ENCODE data around the gene SERPINB1.
"Not testable (repeated sequence)": the region's sequence is repeated elsewhere in the genome, so short reads cannot be mapped to it uniquely, and the experiment has no call there.

SERPINB1 gene

GRCh38 chr6:2865694-2866151, 24.1 kb upstream of the SERPINB1 start:
- no peak for DNase-seq

GRCh38 chr6:2865270-2865669, 23.6 kb upstream of the SERPINB1 start:
- no peak for DNase-seq

- no peak for DNase-seq
Measured at GRCh38 chr6:2863901-2864300, 22.2 kb upstream of the SERPINB1 start.

GRCh38 chr6:2862712-2863181, 21.1 kb upstream of the SERPINB1 start:
- no peak for DNase-seq

GRCh38 chr6:2861822-2862164, 20.1 kb upstream of the SERPINB1 start:
- DNase-seq: no peak

- DNase-seq: no peak
Measured at GRCh38 chr6:2861060-2861821, 19.6 kb upstream of the SERPINB1 start.

GRCh38 chr6:2860706-2861059, 19.0 kb upstream of the SERPINB1 start:
- DNase-seq: not testable (repeated sequence)

GRCh38 chr6:2859798-2860705, 18.4 kb upstream of the SERPINB1 start:
- DNase-seq: not testable (repeated sequence)

GRCh38 chr6:2859185-2859700, 17.6 kb upstream of the SERPINB1 start:
- DNase-seq: no peak

GRCh38 chr6:2857580-2858337, 16.1 kb upstream of the SERPINB1 start:
- peak; percentile 60 for DNase-seq

- no peak for DNase-seq
Measured at GRCh38 chr6:2857185-2857579, 15.5 kb upstream of the SERPINB1 start.

- DNase-seq: no peak
Measured at GRCh38 chr6:2855061-2855519, 13.4 kb upstream of the SERPINB1 start.

- DNase-seq: no peak
Measured at GRCh38 chr6:2854396-2854982, 12.8 kb upstream of the SERPINB1 start.

- DNase-seq: peak; percentile 41
Measured at GRCh38 chr6:2853769-2854395, 12.2 kb upstream of the SERPINB1 start.

GRCh38 chr6:2853378-2853768, 11.7 kb upstream of the SERPINB1 start:
- DNase-seq: not testable (repeated sequence)

GRCh38 chr6:2852921-2853322, 11.3 kb upstream of the SERPINB1 start:
- DNase-seq: no peak

GRCh38 chr6:2852514-2852855, 10.8 kb upstream of the SERPINB1 start:
- no peak for DNase-seq

GRCh38 chr6:2851727-2852513, 10.3 kb upstream of the SERPINB1 start:
- DNase-seq: no peak

- DNase-seq: no peak
Measured at GRCh38 chr6:2850538-2851113, 9.0 kb upstream of the SERPINB1 start.

GRCh38 chr6:2848851-2849250, 7.2 kb upstream of the SERPINB1 start:
- DNase-seq: peak; percentile 59

- no peak for DNase-seq
Measured at GRCh38 chr6:2845880-2846208, 4.2 kb upstream of the SERPINB1 start.
